HFF-Myc (cell line): ENCODE results near the gene SPG7.
"Not testable (repeated sequence)": the region's sequence is repeated elsewhere in the genome, so short reads cannot be mapped to it uniquely, and the experiment has no call there.

ENCODE experiments used
- DNase-seq: peaks from one replicate; pipeline ENCODE4 v3.0.0-alpha.2; 2011; ENCODE audit warnings: low read depth; ENCODE audit errors: extremely low read depth
- H3K4me3 ChIP-seq: replicated peaks from 2 replicates; pipeline ENCODE4 v1.5.1; 2011; ENCODE audit warnings: low read depth, mild to moderate bottlenecking, control low read depth, low read length
- CTCF ChIP-seq: IDR thresholded peaks from 2 replicates; pipeline ENCODE4 v1.5.1; 2012; ENCODE audit warnings: mild to moderate bottlenecking, low read depth, low read length, control low read depth; ENCODE audit errors: missing control alignments

The SPG7 gene

GRCh38 chr16:89569506-89570341, 61.5 kb downstream of the SPG7 start:
- H3K4me3 ChIP-seq: no peak overlapping the region
- no peak for TF ChIP-seq CTCF
- DNase-seq: no peak

- no peak for TF ChIP-seq CTCF
- no peak for DNase-seq
- no peak overlapping the region for H3K4me3 ChIP-seq
Measured at GRCh38 chr16:89570342-89570923, 62.2 kb downstream of the SPG7 start.

GRCh38 chr16:89570983-89571598, 62.9 kb downstream of the SPG7 start:
- not testable (repeated sequence) for H3K4me3 ChIP-seq, DNase-seq

- H3K4me3 ChIP-seq: no peak overlapping the region
- no peak for DNase-seq
- no peak for TF ChIP-seq CTCF
Measured at GRCh38 chr16:89571636-89572035, 63.4 kb downstream of the SPG7 start.

GRCh38 chr16:89572073-89572484, 63.9 kb downstream of the SPG7 start:
- no peak for TF ChIP-seq CTCF
- no peak for DNase-seq
- H3K4me3 ChIP-seq: no peak overlapping the region

GRCh38 chr16:89572485-89573205, 64.4 kb downstream of the SPG7 start:
- no peak for DNase-seq
- TF ChIP-seq CTCF: no peak
- no peak overlapping the region for H3K4me3 ChIP-seq
